Measurements from ENCODE around the gene EVC2.

EVC2 gene

GRCh38 chr4:5558502-5558901 is 149.9 kb downstream of the EVC2 start:
- no peak for DNase-seq

GRCh38 chr4:5554376-5554775 is 154.0 kb downstream of the EVC2 start:
- DNase-seq: no peak

- DNase-seq: no peak
Observed at GRCh38 chr4:5553801-5554200, 154.6 kb downstream of the EVC2 start.

GRCh38 chr4:5552451-5552850 is 155.9 kb downstream of the EVC2 start:
- no peak for DNase-seq

- no peak for DNase-seq
Observed at GRCh38 chr4:5547651-5548249, 160.6 kb downstream of the EVC2 start.

GRCh38 chr4:5545271-5545670 is 163.1 kb downstream of the EVC2 start:
- DNase-seq: no peak

- DNase-seq: no peak
Observed at GRCh38 chr4:5544762-5545161, 163.6 kb downstream of the EVC2 start.

GRCh38 chr4:5543681-5544080 is 164.7 kb downstream of the EVC2 start:
- DNase-seq: no peak

- no peak for DNase-seq
Observed at GRCh38 chr4:5541169-5541568, 167.2 kb downstream of the EVC2 start.

- DNase-seq: no peak
Observed at GRCh38 chr4:5539584-5539983, 168.8 kb downstream of the EVC2 start.

- DNase-seq: no peak
Observed at GRCh38 chr4:5532100-5532499, 176.3 kb downstream of the EVC2 start.

GRCh38 chr4:5528031-5528436 is 180.3 kb downstream of the EVC2 start:
- no peak for DNase-seq

GRCh38 chr4:5527211-5527610 is 181.1 kb downstream of the EVC2 start:
- no peak for DNase-seq

- DNase-seq: no peak
Observed at GRCh38 chr4:5526080-5526846, 182.1 kb downstream of the EVC2 start.

- no peak for DNase-seq
Observed at GRCh38 chr4:5524446-5525299, 183.7 kb downstream of the EVC2 start.

- DNase-seq: no peak
Observed at GRCh38 chr4:5517372-5517771, 191.0 kb downstream of the EVC2 start.

GRCh38 chr4:5515646-5516045 is 192.7 kb downstream of the EVC2 start:
- DNase-seq: no peak
